K562 (cell line): ENCODE measurements around the gene ARL3. TPM values are rescaled to one million over a fixed set of nuclear protein-coding genes. Genes with fewer than 3 reads are reported as not detected.
A peak's percentile ranks its signal among the peaks of the same experiment; 100 is the strongest.

ENCODE experiments used
- CTBP1 ChIP-seq: fragments of 450-650 bp; IDR thresholded peaks from 2 replicates; pipeline ENCODE4 v1.6.1; 2016; ENCODE audit warnings: borderline replicate concordance
- HSF4 ChIP-seq: fragments of 250-450 bp; sonication (Bioruptor Pico); IDR thresholded peaks from 2 replicates; pipeline ENCODE4 v2.1.2; 2022; ENCODE audit warnings: mild to moderate bottlenecking, moderate library complexity, borderline replicate concordance
- NFYB ChIP-seq: IDR thresholded peaks from 2 replicates; pipeline ENCODE4 v1.6.1; 2011; ENCODE audit warnings: mild to moderate bottlenecking, moderate library complexity; ENCODE audit not compliant: insufficient read length; ENCODE audit errors: extremely low read depth
- ZNF318 ChIP-seq, 2 experiments: fragments of 450-650 bp; IDR thresholded peaks; 2 replicates each; pipeline ENCODE4 v1.6.1; 2016; ENCODE audit warnings: mild to moderate bottlenecking in 2 of 2, borderline replicate concordance in 1 of 2, low read depth in 1 of 2, moderate library complexity in 1 of 2
- polyA plus RNA-seq, 8 experiments: library from polyadenylated mRNA; depleted of rRNA in 4 of 8; stranded (reverse) in 5 of 8; unstranded in 3 of 8; fragments of >200 nt; fragmentation: Nextera tagmentation in 2 of 8; fragmentation: Illumina TruSeq in 1 of 8; extraction: Ambion mirVana in 2 of 8; extraction: Trizol in 1 of 8; gene quantifications; 2 replicates each; pipeline versions ENCODE4 v1.2.1 to v1.2.3, GENCODE V29; 2011 to 2014; ENCODE audit warnings: inconsistent platforms in 1 of 8, missing spikeins in 1 of 8
- total RNA-seq, 7 experiments: library from RNA; depleted of rRNA in 6 of 7; stranded (reverse); fragments of >200 nt in 6 of 7; fragmentation: Illumina TruSeq in 2 of 7; extraction: Trizol in 2 of 7; gene quantifications; 2 replicates each; pipeline versions ENCODE4 v1.2.1 to v1.2.3, GENCODE V29; 2011 to 2021; ENCODE audit warnings: low replicate concordance in 1 of 7

The ARL3 gene
- total and polyA plus RNA-seq, 9 of the 15 experiments (the other 6 are each of a cell fraction or from before 2014, with no cell fraction given) = 2.9 to 8.9 (median 4.8) TPM

DNA sequence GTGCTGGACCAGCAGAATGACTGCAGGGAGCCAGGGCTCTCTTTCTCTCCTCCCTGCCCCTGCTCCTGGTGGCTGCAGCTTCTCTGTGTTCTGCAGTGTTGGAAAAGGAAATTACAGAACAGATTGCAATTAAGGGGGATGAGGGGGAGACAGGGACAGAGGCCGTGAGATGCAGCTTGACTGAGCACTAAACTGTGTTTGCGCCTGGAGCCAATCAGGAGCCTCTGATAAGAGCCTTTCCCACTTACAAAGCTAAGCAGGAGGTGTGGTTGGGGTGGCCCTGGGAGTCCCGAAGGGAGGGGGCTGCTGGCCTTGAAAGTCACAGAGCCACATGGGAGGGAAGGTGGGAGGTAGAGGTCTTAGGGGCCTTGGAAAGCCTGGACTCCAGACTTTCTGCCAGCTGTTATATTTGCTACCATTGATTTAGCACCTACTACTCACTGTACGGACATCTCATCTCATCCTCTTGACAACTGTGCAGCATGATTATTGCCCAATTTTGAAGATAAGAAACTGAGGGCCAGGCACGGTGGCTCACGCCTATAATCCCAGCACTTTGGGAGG, 43.2 kb downstream of the ARL3 start (continued):
- TF ChIP-seq ZNF318 (IDR thresholded peaks at IDR 0.05; ENCODE audit: borderline replicate concordance in 1 of 2, low read depth in 1 of 2) = no peak
- no peak for TF ChIP-seq HSF4 (CRISPR knock-in tag)
- peak; percentile 27; the same call in 1 of the 2 replicates for TF ChIP-seq CTBP1
- TF ChIP-seq NFYB = peak; percentile 49
- TF ChIP-seq, all 486 proteins: peak for 16
